ENCODE data around the gene PRR4. TPM values are rescaled to one million over a fixed set of nuclear protein-coding genes. Genes with fewer than 3 reads are reported as not detected.

Gene PRR4
- polyA plus RNA-seq, 1 of the 3 experiments (the other 2 are of a cell fraction): 4.3 TPM

GRCh38 chr12:10801741-10802140, 47.5 kb downstream of the PRR4 start:
- TF ChIP-seq IRF3 (IDR thresholded peaks at IDR 0.05; ENCODE audit: low read depth, low read length) (no peak), RCOR1 (IDR thresholded peaks at IDR 0.05; ENCODE audit: low read length) (no peak), NRF1 (IDR thresholded peaks at IDR 0.05; ENCODE audit: low read depth, low read length) (no peak), RXRA (IDR thresholded peaks at IDR 0.05; ENCODE audit: borderline replicate concordance, low read depth) (no peak), FOSL2 (IDR thresholded peaks at IDR 0.05; ENCODE audit: borderline replicate concordance, low read depth) (no peak), POLR2AphosphoS5 (IDR thresholded peaks at IDR 0.05; ENCODE audit: low read depth, low read length) (no peak), REST (IDR thresholded peaks at IDR 0.05; ENCODE audit: low read depth, low read length) (no peak), EP300 (IDR thresholded peaks at IDR 0.05; ENCODE audit: borderline replicate concordance in 1 of 2, low read depth in 1 of 2, low read length in 1 of 2) (no peak), USF2 (IDR thresholded peaks at IDR 0.05; ENCODE audit: borderline replicate concordance, low read depth, low read length) (no peak), EZH2phosphoT487 (IDR thresholded peaks at IDR 0.05; ENCODE audit: borderline replicate concordance, low read depth) (no peak), CHD2 (IDR thresholded peaks at IDR 0.05; ENCODE audit: low read length, partially characterized antibody) (no peak), NFIC (IDR thresholded peaks at IDR 0.05; ENCODE audit: borderline replicate concordance) (no peak), SMC3 (IDR thresholded peaks at IDR 0.05; ENCODE audit: low read depth, low read length) (no peak), GABPA (IDR thresholded peaks at IDR 0.05; ENCODE audit: low read depth) (no peak), MXI1 (IDR thresholded peaks at IDR 0.05; ENCODE audit: low read depth, low read length) (no peak), MEF2A (IDR thresholded peaks at IDR 0.05; ENCODE audit: borderline replicate concordance, low read depth) (no peak)
- TF ChIP-seq, protein P1, sequence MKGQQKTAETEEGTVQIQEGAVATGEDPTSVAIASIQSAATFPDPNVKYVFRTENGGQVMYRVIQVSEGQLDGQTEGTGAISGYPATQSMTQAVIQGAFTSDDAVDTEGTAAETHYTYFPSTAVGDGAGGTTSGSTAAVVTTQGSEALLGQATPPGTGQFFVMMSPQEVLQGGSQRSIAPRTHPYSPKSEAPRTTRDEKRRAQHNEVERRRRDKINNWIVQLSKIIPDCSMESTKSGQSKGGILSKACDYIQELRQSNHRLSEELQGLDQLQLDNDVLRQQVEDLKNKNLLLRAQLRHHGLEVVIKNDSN (IDR thresholded peaks at IDR 0.05; ENCODE audit: borderline replicate concordance, low read depth): no peak
- Histone ChIP-seq H3K9ac (no peak overlapping the region), H3K36me3 (replicated peaks in 1 of 2; ENCODE audit: control insufficient read depth in 1 of 2, insufficient read depth in 2 of 2, low read length in 1 of 2) (no peaks in the 10 kb centered on the region), H4K20me1 (ENCODE audit: insufficient read depth) (no peaks in the 10 kb centered on the region), H3K27ac (ENCODE audit: low read depth in 2 of 2, low read length in 1 of 2) (no peak overlapping the region), H3K4me3 (ENCODE audit: low read depth in 2 of 2, low read length in 1 of 2) (no peak overlapping the region), H2AFZ (ENCODE audit: low read depth) (no peak overlapping the region), H3F3A (replicated peaks; ENCODE audit: insufficient read depth) (no peaks in the 10 kb centered on the region), H3K9me3 (no peaks in the 10 kb centered on the region), H3K79me2 (ENCODE audit: insufficient read depth) (no peaks in the 10 kb centered on the region), H3K4me2 (no peak overlapping the region), H3K9me2 (no peaks in the 10 kb centered on the region), H3K4me1 (ENCODE audit: control insufficient read depth in 1 of 2, insufficient read depth in 2 of 2, low read depth in 1 of 2, low read length in 1 of 2) (no peaks in the 10 kb centered on the region), H3K27me3 (ENCODE audit: insufficient read depth) (peaks cover 3% of the 10 kb centered on the region; the same call in 1 of the 2 replicates)
- no peak for DNase-seq
- WGBS (ENCODE audit: low lambda C conversion rate): 6% methylated on average over 5 of the region's 5 CpGs
- CTCF ChIA-PET: interaction anchor here (1.0 kb wide), 1 partner anchor 398 kb away, joined by 4 read pairs; no protein-coding TSS in a partner anchor
- POLR2A ChIA-PET: no interaction called here

Small RNAs within 50 kb of the gene (small RNA-seq; reads per million reads assigned to genes)
- gene PRR4: 0 to 3.4 (median 0) reads per million in 7 experiments

Other genes with a start within 250 kb of the PRR4 start
- gene MAGOHB, start 235.9 kb downstream of the PRR4 start, polyA plus RNA-seq (2012; rRNA removed): 13.5 and 15.7 TPM in 2 replicates
- not detected in 2 replicates for gene STYK1, start 175.4 kb downstream of the PRR4 start, polyA plus RNA-seq (2012; rRNA removed)
- 12.2 and 22.4 TPM in 2 replicates for gene YBX3, start 126.2 kb downstream of the PRR4 start, polyA plus RNA-seq (2012; rRNA removed)
- not detected in 2 replicates for gene TAS2R7, start 46.8 kb downstream of the PRR4 start, polyA plus RNA-seq (2012; rRNA removed)
- gene TAS2R8, start 42.2 kb downstream of the PRR4 start, polyA plus RNA-seq (2012; rRNA removed): not detected in 2 replicates
- gene TAS2R9, start 39.3 kb downstream of the PRR4 start, polyA plus RNA-seq (2012; rRNA removed): not detected in 2 replicates
- gene TAS2R10, start 23.1 kb downstream of the PRR4 start, polyA plus RNA-seq (2012; rRNA removed): 0.16 and 0.21 TPM in 2 replicates
- gene PRH1, start 34.8 kb upstream of the PRR4 start, polyA plus RNA-seq (2012; rRNA removed): 2.0 and 3.6 TPM in 2 replicates
- gene TAS2R13, start 60.1 kb upstream of the PRR4 start, polyA plus RNA-seq (2012; rRNA removed): 0.03 TPM in 1 of 2 replicates, not detected in the other
- not detected in 2 replicates for gene PRH2, start 79.8 kb upstream of the PRR4 start, polyA plus RNA-seq (2012; rRNA removed)
- gene TAS2R14, start 89.8 kb upstream of the PRR4 start, polyA plus RNA-seq (2012; rRNA removed): 1.4 and 2.3 TPM in 2 replicates
- 0.05 and 0.10 TPM in 2 replicates for gene TAS2R50, start 137.4 kb upstream of the PRR4 start, polyA plus RNA-seq (2012; rRNA removed)
- gene TAS2R20, start 148.8 kb upstream of the PRR4 start, polyA plus RNA-seq (2012; rRNA removed): 0.33 and 0.65 TPM in 2 replicates
- 0.15 and 0.47 TPM in 2 replicates for gene TAS2R19, start 173.1 kb upstream of the PRR4 start, polyA plus RNA-seq (2012; rRNA removed)
- 0.16 and 0.39 TPM in 2 replicates for gene TAS2R31, start 181.9 kb upstream of the PRR4 start, polyA plus RNA-seq (2012; rRNA removed)
- gene TAS2R46, start 212.8 kb upstream of the PRR4 start, polyA plus RNA-seq (2012; rRNA removed): 0.07 TPM in 1 of 2 replicates, not detected in the other
- gene TAS2R43, start 242.8 kb upstream of the PRR4 start, polyA plus RNA-seq (2012; rRNA removed): not detected in 2 replicates

Measured in SK-N-SH (cell line).